ENCODE results near the gene MTERF4. TPM values are rescaled to one million over a fixed set of nuclear protein-coding genes. Genes with fewer than 3 reads are reported as not detected.
A peak's percentile ranks its signal among the peaks of the same experiment; 100 is the strongest.
"Not testable (repeated sequence)": the region's sequence is repeated elsewhere in the genome, so short reads cannot be mapped to it uniquely, and the experiment has no call there.

MTERF4 gene
- polyA plus RNA-seq, 2 donors = 21.5 to 32.7 TPM

DNA sequence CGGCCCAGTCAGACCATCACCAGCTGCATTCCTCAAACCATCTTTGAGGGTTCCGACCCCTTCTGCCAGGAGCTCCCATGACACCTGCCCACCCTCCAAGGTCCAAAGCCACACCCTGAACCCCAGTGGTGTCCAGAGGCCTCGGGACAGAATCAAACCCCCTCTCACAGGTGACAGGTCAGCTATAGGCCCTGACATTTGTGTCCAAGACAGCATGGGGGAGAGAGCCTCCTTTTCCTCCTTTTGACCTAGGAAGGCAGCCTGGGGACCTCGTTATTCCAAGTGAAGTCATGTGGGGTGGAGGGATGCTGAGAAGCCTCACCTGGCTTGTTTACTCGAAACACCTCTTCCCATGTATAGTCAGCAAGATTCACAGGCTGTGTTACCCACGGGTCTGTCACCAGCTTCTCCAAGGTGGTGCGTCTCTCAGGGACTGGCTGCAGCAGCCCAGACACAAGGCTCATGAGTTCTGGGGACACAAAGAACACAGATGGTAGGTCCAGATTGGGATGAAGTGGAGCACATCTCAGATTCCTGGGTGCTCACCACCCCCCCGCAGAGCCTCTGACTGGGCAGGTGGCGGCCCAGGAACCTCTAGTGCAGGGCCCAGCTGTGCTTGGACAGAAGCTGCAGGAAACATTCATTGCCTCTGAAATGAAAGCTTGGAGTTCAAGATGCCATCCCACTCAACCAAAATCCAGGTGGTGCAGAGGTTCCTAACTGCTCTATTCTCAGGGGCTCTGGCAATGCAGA, 5.1 kb upstream of the MTERF4 start:
- Histone ChIP-seq H3K4me3 (ENCODE audit: low read depth in 1 of 2, low read length in 2 of 2) (no peak overlapping the region), H3K27ac (ENCODE audit: low read depth in 2 of 2, low read length in 1 of 2) (no peak overlapping the region), H3K27me3 (ENCODE audit: control insufficient read depth in 1 of 2, insufficient read depth in 2 of 2, low read length in 2 of 2) (no peaks in the 10 kb centered on the region), H3K4me1 (ENCODE audit: control insufficient read depth in 2 of 2, insufficient read depth in 2 of 2, low read length in 1 of 2) (peaks cover 0 to 2% of the 10 kb centered on the region in 2 donors), H3K36me3 (ENCODE audit: control insufficient read depth in 2 of 2, insufficient read depth in 2 of 2, low read length in 1 of 2) (peaks cover 0 to 7% of the 10 kb centered on the region in 2 donors), H3K9me3 (ENCODE audit: control insufficient read depth in 2 of 2, insufficient read depth in 1 of 2, low read depth in 1 of 2, low read length in 1 of 2) (no peaks in the 10 kb centered on the region)
- WGBS, 2 donors = 92% methylated on average over 9 of the region's 9 CpGs

DNA sequence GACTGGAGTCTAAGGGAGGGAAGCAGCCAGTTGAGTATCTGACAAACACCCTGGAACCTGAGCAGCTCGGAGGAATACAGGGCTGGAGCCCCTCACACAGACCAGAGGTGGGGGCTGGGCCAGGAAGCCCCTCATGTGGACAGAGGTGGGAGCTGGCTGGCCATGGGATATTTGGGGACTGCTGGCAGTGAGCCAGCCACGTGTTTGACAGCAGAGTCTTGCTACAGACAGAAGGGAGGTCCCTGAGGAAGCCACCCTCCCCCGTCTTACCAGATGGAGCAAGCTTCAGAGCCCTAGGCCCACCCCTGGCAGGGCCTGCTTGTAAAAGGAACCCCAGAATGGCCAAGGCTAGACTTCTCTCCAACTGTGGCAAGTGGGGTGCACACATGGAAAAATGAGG, 3.6 kb upstream of the MTERF4 start:
- Histone ChIP-seq H3K9me3 (ENCODE audit: control insufficient read depth in 2 of 2, insufficient read depth in 1 of 2, low read depth in 1 of 2, low read length in 1 of 2) (no peaks in the 10 kb centered on the region), H3K27me3 (ENCODE audit: control insufficient read depth in 1 of 2, insufficient read depth in 2 of 2, low read length in 2 of 2) (no peaks in the 10 kb centered on the region), H3K36me3 (ENCODE audit: control insufficient read depth in 2 of 2, insufficient read depth in 2 of 2, low read length in 1 of 2) (peaks cover 0 to 3% of the 10 kb centered on the region in 2 donors), H3K4me1 (ENCODE audit: control insufficient read depth in 2 of 2, insufficient read depth in 2 of 2, low read length in 1 of 2) (peaks cover 0 to 5% of the 10 kb centered on the region in 2 donors), H3K27ac (ENCODE audit: low read depth in 2 of 2, low read length in 1 of 2) (no peak overlapping the region), H3K4me3 (ENCODE audit: low read depth in 1 of 2, low read length in 2 of 2) (no peak overlapping the region)
- WGBS, 2 donors = 59 to 60% methylated on average over 3 of the region's 3 CpGs

DNA sequence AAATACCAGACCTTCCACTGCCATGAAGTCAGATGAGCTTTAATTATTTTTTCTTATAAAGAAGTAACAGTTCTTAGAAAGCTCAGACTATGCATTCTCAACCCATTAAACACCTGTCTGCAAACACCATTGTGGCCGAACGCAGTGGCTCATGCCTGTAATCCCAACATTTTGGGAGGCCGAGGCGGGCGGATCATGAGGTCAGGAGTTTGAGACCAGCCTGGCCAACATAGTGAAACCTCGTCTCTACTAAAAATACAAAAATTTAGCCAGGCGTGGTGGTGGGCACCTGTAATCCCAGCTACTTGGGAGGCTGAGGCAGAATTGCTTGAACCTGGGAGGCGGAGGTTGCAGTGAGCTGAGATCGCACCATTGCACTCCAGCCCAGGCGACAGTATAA, 2.5 kb upstream of the MTERF4 start:
- H3K27ac ChIP-seq (ENCODE audit: low read depth in 2 of 2, low read length in 1 of 2); H3K4me3 ChIP-seq (ENCODE audit: low read depth in 1 of 2, low read length in 2 of 2); H3K4me1 ChIP-seq (ENCODE audit: control insufficient read depth in 2 of 2, insufficient read depth in 2 of 2, low read length in 1 of 2); H3K27me3 ChIP-seq (ENCODE audit: control insufficient read depth in 1 of 2, insufficient read depth in 2 of 2, low read length in 2 of 2); H3K36me3 ChIP-seq (ENCODE audit: control insufficient read depth in 2 of 2, insufficient read depth in 2 of 2, low read length in 1 of 2); H3K9me3 ChIP-seq (ENCODE audit: control insufficient read depth in 2 of 2, insufficient read depth in 1 of 2, low read depth in 1 of 2, low read length in 1 of 2): not testable (repeated sequence)
- WGBS, 2 donors = 95 to 97% methylated on average over 10 of the region's 10 CpGs

DNA sequence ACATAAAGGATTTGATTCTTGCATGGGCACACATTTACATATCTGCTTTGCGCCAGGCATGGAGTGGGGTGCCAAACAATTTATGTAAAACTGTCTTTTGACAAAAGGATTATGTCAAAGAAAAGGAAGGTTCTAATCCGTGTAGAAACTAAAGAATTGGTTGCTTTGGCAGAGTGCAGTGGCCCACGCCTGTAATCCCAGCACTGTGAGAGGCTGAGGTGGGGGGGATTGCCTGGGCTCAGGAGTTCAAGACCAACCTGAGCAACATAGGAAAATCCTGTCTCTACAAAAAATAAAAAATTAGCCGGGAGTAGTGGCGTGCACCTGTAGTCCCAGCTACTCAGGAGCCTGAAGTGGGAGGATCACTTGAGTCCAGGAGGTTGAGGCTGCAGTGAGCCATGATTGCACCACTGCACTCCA, 1.1 kb upstream of the MTERF4 start:
- H3K27ac ChIP-seq (ENCODE audit: low read depth in 2 of 2, low read length in 1 of 2) = peak overlapping the region; percentile 80 to 89
- 26 to 27% methylated on average over 5 of the region's 5 CpGs for WGBS, 2 donors

DNA sequence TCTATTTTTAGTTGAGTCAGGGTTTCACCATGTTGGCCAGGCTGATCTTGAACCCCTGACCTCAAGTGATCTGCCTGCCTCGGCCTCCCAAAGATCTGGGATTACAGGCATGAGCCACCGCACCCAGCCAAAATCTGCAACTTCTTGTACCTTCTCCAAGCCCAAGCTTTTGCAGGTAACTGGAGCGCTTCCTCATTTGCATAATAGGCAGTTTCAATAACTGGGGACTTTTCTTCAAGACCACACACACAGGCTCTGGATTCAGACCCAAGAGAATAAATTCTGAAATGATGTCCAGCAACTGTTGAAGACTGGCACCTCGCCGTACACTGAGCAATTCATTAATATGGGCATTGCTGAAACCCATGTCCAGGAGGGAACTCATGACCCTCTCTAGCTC, 2.8 kb downstream of the MTERF4 start:
- peaks cover 5 to 18% of the 10 kb centered on the region in 2 donors for H3K36me3 ChIP-seq (ENCODE audit: control insufficient read depth in 2 of 2, insufficient read depth in 2 of 2, low read length in 1 of 2)
- H3K4me1 ChIP-seq (ENCODE audit: control insufficient read depth in 2 of 2, insufficient read depth in 2 of 2, low read length in 1 of 2) = peaks cover 0 to 5% of the 10 kb centered on the region in 2 donors
- no peak overlapping the region for H3K4me3 ChIP-seq (ENCODE audit: low read depth in 1 of 2, low read length in 2 of 2)
- H3K27ac ChIP-seq (ENCODE audit: low read depth in 2 of 2, low read length in 1 of 2) = no peak overlapping the region
- no peaks in the 10 kb centered on the region for H3K9me3 ChIP-seq (ENCODE audit: control insufficient read depth in 2 of 2, insufficient read depth in 1 of 2, low read depth in 1 of 2, low read length in 1 of 2)
- no peaks in the 10 kb centered on the region for H3K27me3 ChIP-seq (ENCODE audit: control insufficient read depth in 1 of 2, insufficient read depth in 2 of 2, low read length in 2 of 2)
- 88% methylated on average over 5 of the region's 5 CpGs for WGBS, 2 donors

More for the DNA sequence above, 1.1 kb upstream of the MTERF4 start:
- Histone ChIP-seq H3K4me1 (ENCODE audit: control insufficient read depth in 2 of 2, insufficient read depth in 2 of 2, low read length in 1 of 2) (peaks cover 0 to 5% of the 10 kb centered on the region in 2 donors), H3K36me3 (ENCODE audit: control insufficient read depth in 2 of 2, insufficient read depth in 2 of 2, low read length in 1 of 2) (peaks cover 0 to 11% of the 10 kb centered on the region in 2 donors), H3K4me3 (ENCODE audit: low read depth in 1 of 2, low read length in 2 of 2) (peak overlapping the region in 1 of 2 donors; percentile 92), H3K9me3 (ENCODE audit: control insufficient read depth in 2 of 2, insufficient read depth in 1 of 2, low read depth in 1 of 2, low read length in 1 of 2) (no peaks in the 10 kb centered on the region), H3K27me3 (ENCODE audit: control insufficient read depth in 1 of 2, insufficient read depth in 2 of 2, low read length in 2 of 2) (no peaks in the 10 kb centered on the region)

DNA sequence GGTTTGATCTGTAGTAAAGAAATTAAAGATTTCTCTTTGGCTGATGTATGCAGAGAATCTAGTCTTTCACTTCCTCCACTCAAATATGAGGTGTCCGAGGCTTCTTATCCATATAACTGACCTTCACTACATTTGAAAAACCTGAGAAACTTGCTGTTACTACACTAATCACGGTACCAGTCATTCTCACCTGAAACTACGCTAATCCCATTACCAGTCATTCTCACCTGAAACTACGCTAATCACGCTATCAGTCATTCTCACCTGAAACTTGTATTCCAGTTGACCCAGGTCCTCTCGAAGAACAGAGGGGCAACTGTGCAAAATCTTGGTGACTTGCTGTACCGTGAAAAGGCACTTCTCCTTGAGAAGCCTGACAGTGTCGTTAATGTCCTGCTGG, 5.1 kb downstream of the MTERF4 start:
- Histone ChIP-seq H3K27me3 (ENCODE audit: control insufficient read depth in 1 of 2, insufficient read depth in 2 of 2, low read length in 2 of 2) (no peaks in the 10 kb centered on the region), H3K9me3 (ENCODE audit: control insufficient read depth in 2 of 2, insufficient read depth in 1 of 2, low read depth in 1 of 2, low read length in 1 of 2) (no peaks in the 10 kb centered on the region), H3K27ac (ENCODE audit: low read depth in 2 of 2, low read length in 1 of 2) (no peak overlapping the region), H3K36me3 (ENCODE audit: control insufficient read depth in 2 of 2, insufficient read depth in 2 of 2, low read length in 1 of 2) (peaks cover 14 to 27% of the 10 kb centered on the region in 2 donors), H3K4me3 (ENCODE audit: low read depth in 1 of 2, low read length in 2 of 2) (no peak overlapping the region), H3K4me1 (ENCODE audit: control insufficient read depth in 2 of 2, insufficient read depth in 2 of 2, low read length in 1 of 2) (peaks cover 0 to 5% of the 10 kb centered on the region in 2 donors)
- 80 to 83% methylated on average over 8 of the region's 8 CpGs for WGBS, 2 donors

DNA sequence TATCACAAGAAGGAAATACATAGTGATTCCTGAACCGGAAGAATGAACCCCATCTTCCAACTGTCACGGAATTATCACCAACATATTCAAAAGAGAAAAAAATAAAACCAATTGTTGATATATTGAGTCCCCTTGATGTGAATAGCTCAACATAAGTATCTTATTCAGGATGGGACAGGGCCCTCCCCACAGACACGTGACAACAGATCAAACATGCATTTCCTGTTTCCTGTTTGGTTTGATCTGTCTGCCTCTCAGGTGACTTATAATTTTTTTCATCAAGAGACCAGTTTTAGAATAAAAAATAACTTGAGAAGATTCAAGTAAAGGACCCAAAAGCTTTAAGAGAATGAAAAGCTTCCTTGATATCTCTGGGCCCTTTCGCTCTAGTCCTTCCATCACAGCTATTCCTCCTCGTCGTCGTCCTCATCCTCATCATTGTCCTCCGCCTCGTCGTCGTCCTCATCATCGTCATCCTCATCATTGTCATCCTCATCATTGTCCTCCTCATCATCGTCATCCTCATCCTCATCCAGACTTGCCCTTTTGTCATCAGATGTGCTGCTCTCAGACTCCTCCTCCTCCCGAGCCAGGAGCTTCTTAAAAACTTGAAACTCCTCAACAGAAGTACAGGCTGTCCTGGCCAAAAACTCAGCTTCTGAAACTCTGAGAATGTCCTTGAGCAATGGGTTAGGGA, 6.3 kb downstream of the MTERF4 start:
- peaks cover 19 to 30% of the 10 kb centered on the region in 2 donors for H3K36me3 ChIP-seq (ENCODE audit: control insufficient read depth in 2 of 2, insufficient read depth in 2 of 2, low read length in 1 of 2)
- WGBS, 2 donors = 85 to 86% methylated on average over 14 of the region's 14 CpGs
- H3K4me1 ChIP-seq (ENCODE audit: control insufficient read depth in 2 of 2, insufficient read depth in 2 of 2, low read length in 1 of 2) = no peaks in the 10 kb centered on the region
- no peaks in the 10 kb centered on the region for H3K27me3 ChIP-seq (ENCODE audit: control insufficient read depth in 1 of 2, insufficient read depth in 2 of 2, low read length in 2 of 2)
- H3K9me3 ChIP-seq (ENCODE audit: control insufficient read depth in 2 of 2, insufficient read depth in 1 of 2, low read depth in 1 of 2, low read length in 1 of 2) = no peaks in the 10 kb centered on the region
- H3K4me3 ChIP-seq (ENCODE audit: low read depth in 1 of 2, low read length in 2 of 2) = no peak overlapping the region
- no peak overlapping the region for H3K27ac ChIP-seq (ENCODE audit: low read depth in 2 of 2, low read length in 1 of 2)

DNA sequence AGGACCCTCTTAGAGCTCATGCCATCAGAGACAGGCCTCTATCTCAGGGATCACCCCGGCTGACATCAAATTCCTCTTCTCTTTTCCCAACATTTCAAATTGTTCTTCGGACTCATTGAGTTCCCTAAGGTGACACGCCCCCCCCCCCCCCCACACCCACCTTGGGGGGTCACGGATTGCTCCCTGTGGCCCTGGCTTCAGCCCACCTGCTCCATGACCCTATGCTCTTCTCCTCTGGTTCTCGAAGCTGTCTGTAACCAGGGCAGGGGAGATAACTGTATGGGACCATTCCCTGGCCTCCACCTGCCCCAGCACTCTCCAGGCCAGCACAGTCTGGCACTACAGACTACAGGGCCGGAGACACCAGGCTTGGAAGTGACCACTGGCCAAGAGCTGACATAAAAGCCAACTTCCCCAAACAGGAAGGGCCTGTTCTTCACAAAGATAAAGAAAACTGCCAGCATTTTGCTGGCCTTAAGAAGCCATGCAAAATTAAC, 7.1 kb downstream of the MTERF4 start:
- Histone ChIP-seq H3K36me3 (ENCODE audit: control insufficient read depth in 2 of 2, insufficient read depth in 2 of 2, low read length in 1 of 2) (peaks cover 19 to 30% of the 10 kb centered on the region in 2 donors), H3K4me1 (ENCODE audit: control insufficient read depth in 2 of 2, insufficient read depth in 2 of 2, low read length in 1 of 2) (no peaks in the 10 kb centered on the region), H3K4me3 (ENCODE audit: low read depth in 1 of 2, low read length in 2 of 2) (no peak overlapping the region), H3K27me3 (ENCODE audit: control insufficient read depth in 1 of 2, insufficient read depth in 2 of 2, low read length in 2 of 2) (no peaks in the 10 kb centered on the region), H3K9me3 (ENCODE audit: control insufficient read depth in 2 of 2, insufficient read depth in 1 of 2, low read depth in 1 of 2, low read length in 1 of 2) (no peaks in the 10 kb centered on the region), H3K27ac (ENCODE audit: low read depth in 2 of 2, low read length in 1 of 2) (no peak overlapping the region)
- 76 to 80% methylated on average over 5 to 6 of the region's 6 CpGs for whole genome bisulfite sequencing, 2 donors

DNA sequence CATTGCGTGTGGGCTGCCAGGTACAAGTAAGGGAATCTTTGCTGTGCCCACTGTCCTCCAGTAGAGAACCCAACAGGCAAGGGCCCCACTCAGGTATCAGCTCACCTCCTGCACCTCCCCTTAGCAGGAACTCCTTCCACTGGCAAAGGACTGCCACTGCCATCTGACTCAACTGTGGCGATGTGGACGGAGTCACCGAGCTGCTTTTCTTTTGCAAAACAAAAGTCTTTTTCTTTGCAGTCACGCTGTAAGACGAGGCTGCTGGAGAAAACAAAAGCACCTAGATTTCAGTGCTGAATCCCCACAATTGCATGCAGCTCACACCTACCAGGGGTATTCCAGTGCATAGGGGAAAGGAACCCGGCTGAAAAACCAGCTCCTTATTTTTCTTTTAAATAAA, 7.9 kb downstream of the MTERF4 start:
- Histone ChIP-seq H3K36me3 (ENCODE audit: control insufficient read depth in 2 of 2, insufficient read depth in 2 of 2, low read length in 1 of 2) (peaks cover 19 to 30% of the 10 kb centered on the region in 2 donors), H3K4me1 (ENCODE audit: control insufficient read depth in 2 of 2, insufficient read depth in 2 of 2, low read length in 1 of 2) (no peaks in the 10 kb centered on the region), H3K27ac (ENCODE audit: low read depth in 2 of 2, low read length in 1 of 2) (peak overlapping the region in 1 of 2 donors; percentile 40), H3K27me3 (ENCODE audit: control insufficient read depth in 1 of 2, insufficient read depth in 2 of 2, low read length in 2 of 2) (no peaks in the 10 kb centered on the region), H3K9me3 (ENCODE audit: control insufficient read depth in 2 of 2, insufficient read depth in 1 of 2, low read depth in 1 of 2, low read length in 1 of 2) (no peaks in the 10 kb centered on the region), H3K4me3 (ENCODE audit: low read depth in 1 of 2, low read length in 2 of 2) (no peak overlapping the region)
- WGBS, 2 donors = 86 to 89% methylated on average over 7 of the region's 7 CpGs

Data from esophagus (tissue), 2 donors.